GM12878 (cell line): ENCODE data around the gene SLC9C1.

Source experiments
- BRCA1 ChIP-seq: IDR thresholded peaks from 2 replicates; pipeline ENCODE4 v1.6.1; 2011; ENCODE audit warnings: low read depth, low read length, improper control_type of control experiment
- CBX5 ChIP-seq: sonication (generic); IDR thresholded peaks from 2 replicates; pipeline ENCODE4 v1.6.1; 2016; ENCODE audit warnings: low read depth, moderate library complexity, mild to moderate bottlenecking, inconsistent platforms
- CEBPB ChIP-seq, 2 experiments: fragments of 150-350 bp in 1 of 2; IDR thresholded peaks; 2 replicates each; pipeline ENCODE4 v1.6.1; 2012 to 2014; ENCODE audit warnings: low read depth in 2 of 2, low read length in 2 of 2, borderline replicate concordance in 1 of 2, inconsistent platforms in 1 of 2
- CTCF ChIP-seq, 3 experiments: IDR thresholded peaks in 2 of 3; conservative IDR thresholded peaks in 1 of 3; 2 replicates each; pipeline ENCODE4 v1.5.1; 2011; ENCODE audit warnings: low read depth in 3 of 3, low read length in 3 of 3, mild to moderate bottlenecking in 3 of 3, control low read depth in 2 of 3, moderate library complexity in 2 of 3, inconsistent platforms in 1 of 3, mixed read lengths in 1 of 3; ENCODE audit not compliant: control insufficient read depth in 2 of 3, insufficient read depth in 1 of 3; ENCODE audit errors: extremely low read depth in 1 of 3
- NFYA ChIP-seq: IDR thresholded peaks from 2 replicates; pipeline ENCODE4 v1.6.1; 2011; ENCODE audit warnings: low read depth, mild to moderate bottlenecking, low read length, improper control_type of control experiment, borderline replicate concordance
- POLR2AphosphoS5 ChIP-seq: IDR thresholded peaks from 2 replicates; pipeline ENCODE4 v1.6.1; 2011; ENCODE audit warnings: mild to moderate bottlenecking, low read length, inconsistent platforms
- SIN3A ChIP-seq: IDR thresholded peaks from 2 replicates; pipeline ENCODE4 v1.6.1; 2012; ENCODE audit warnings: low read depth, low read length, improper control_type of control experiment
- SIX5 ChIP-seq: IDR thresholded peaks from 2 replicates; pipeline ENCODE4 v1.6.1; 2011; ENCODE audit warnings: mild to moderate bottlenecking, low read depth, low read length, moderate library complexity; ENCODE audit not compliant: severe bottlenecking
- SMARCA5 ChIP-seq: fragments of 450-650 bp; IDR thresholded peaks from 2 replicates; pipeline ENCODE4 v1.6.1; 2017; ENCODE audit warnings: mild to moderate bottlenecking
- SREBF2 ChIP-seq: IDR thresholded peaks from 2 replicates; pipeline ENCODE4 v1.6.1; 2012; ENCODE audit warnings: mild to moderate bottlenecking, low read length
- ZBTB33 ChIP-seq: fragments of 450-650 bp; IDR thresholded peaks from 2 replicates; pipeline ENCODE4 v1.6.1; 2017; ENCODE audit warnings: mild to moderate bottlenecking

- TF ChIP-seq CBX5 (no peak), CTCF (IDR thresholded peaks at IDR 0.05 in 2 of 3, conservative IDR thresholded peaks at IDR 0.05 in 1 of 3; ENCODE audit: control insufficient read depth in 2 of 3, extremely low read depth in 1 of 3, insufficient read depth in 1 of 3, low read depth in 3 of 3, low read length in 3 of 3) (no peak), BRCA1 (no peak), SIN3A (no peak), SMARCA5 (no peak), ZBTB33 (no peak), SIX5 (no peak), SREBF2 (no peak), POLR2AphosphoS5 (no peak), CEBPB (IDR thresholded peaks at IDR 0.05; ENCODE audit: borderline replicate concordance in 1 of 2, low read depth in 2 of 2, low read length in 2 of 2) (no peak), NFYA (no peak)
Measured at GRCh38 chr3:112136046-112136445, 158.0 kb downstream of the SLC9C1 start.
